MM.1S (cell line): ENCODE measurements around the gene IQGAP2.

Experiments used
- DNase-seq: peaks from one replicate; pipeline ENCODE4 v3.0.0-alpha.2; 2015
- H2AFZ ChIP-seq: fragments of 300-600 bp; sonication (generic); 2 replicates; pipeline ENCODE4 v1.6.0; 2016; ENCODE audit warnings: antibody characterized with exemption, low read length
- H3F3A ChIP-seq: fragments of 300-600 bp; sonication (generic); 2 replicates; pipeline ENCODE4 v1.6.1; 2016; ENCODE audit warnings: mild to moderate bottlenecking, antibody characterized with exemption, low read length, moderate library complexity, mixed read lengths; ENCODE audit not compliant: insufficient read depth
- H3K27ac ChIP-seq: fragments of 300-600 bp; sonication (generic); 2 replicates; pipeline ENCODE4 v1.5.1; 2016; ENCODE audit warnings: mild to moderate bottlenecking, low read length
- H3K27me3 ChIP-seq: fragments of 300-600 bp; sonication (generic); replicated peaks from 2 replicates; pipeline ENCODE4 v1.6.0; 2016; ENCODE audit warnings: low read length; ENCODE audit not compliant: insufficient read depth
- H3K36me3 ChIP-seq: fragments of 300-600 bp; sonication (generic); replicated peaks from 2 replicates; pipeline ENCODE4 v1.6.1; 2016; ENCODE audit warnings: mild to moderate bottlenecking, low read length, mixed read lengths; ENCODE audit not compliant: insufficient read depth
- H3K4me1 ChIP-seq: fragments of 300-600 bp; sonication (generic); 2 replicates; pipeline ENCODE4 v1.6.1; 2016; ENCODE audit warnings: low read length, mixed read lengths
- H3K4me2 ChIP-seq: fragments of 300-600 bp; sonication (generic); 2 replicates; pipeline ENCODE4 v1.6.0; 2016; ENCODE audit warnings: low read depth, low read length
- H3K4me3 ChIP-seq: fragments of 300-600 bp; sonication (generic); 2 replicates; pipeline ENCODE4 v1.5.1; 2016; ENCODE audit warnings: low read length, mixed read lengths
- H3K79me2 ChIP-seq: fragments of 300-600 bp; sonication (generic); 2 replicates; pipeline ENCODE4 v1.6.1; 2016; ENCODE audit warnings: mixed run types, low read length, mixed read lengths
- H3K9ac ChIP-seq: fragments of 300-600 bp; sonication (generic); 2 replicates; pipeline ENCODE4 v1.6.1; 2016; ENCODE audit warnings: low read length, mixed read lengths
- H3K9me2 ChIP-seq: fragments of 300-600 bp; sonication (generic); replicated peaks from 2 replicates; pipeline ENCODE4 v1.6.1; 2016; ENCODE audit warnings: mild to moderate bottlenecking, low read length, mixed read lengths; ENCODE audit not compliant: insufficient read depth
- H3K9me3 ChIP-seq: fragments of 300-600 bp; sonication (generic); replicated peaks from 2 replicates; pipeline ENCODE4 v1.6.1; 2016; ENCODE audit warnings: mild to moderate bottlenecking, low read length, mixed read lengths; ENCODE audit not compliant: insufficient read depth
- H4K20me1 ChIP-seq: fragments of 300-600 bp; sonication (generic); 2 replicates; pipeline ENCODE4 v1.6.1; 2016; ENCODE audit warnings: mild to moderate bottlenecking, low read length, moderate library complexity, mixed read lengths; ENCODE audit not compliant: insufficient read depth
- CTCF ChIP-seq: fragments of 300-600 bp; sonication (generic); IDR thresholded peaks from 2 replicates; pipeline ENCODE4 v1.5.1; 2016; ENCODE audit warnings: antibody characterized with exemption, low read length, mixed read lengths
- EZH2 ChIP-seq: fragments of 300-600 bp; sonication (generic); optimal IDR thresholded peaks from 2 replicates; pipeline ENCODE3; 2017; ENCODE audit warnings: low read depth, mild to moderate bottlenecking, antibody characterized with exemption, low read length, mixed read lengths
- EZH2phosphoT487 ChIP-seq: fragments of 300-600 bp; sonication (generic); IDR thresholded peaks from 2 replicates; pipeline ENCODE4 v1.6.1; 2018; ENCODE audit warnings: antibody characterized with exemption, low read length

The IQGAP2 gene

GRCh38 chr5:76503929-76504328 lies 100.8 kb downstream of the IQGAP2 start:
- no peaks in the 10 kb centered on the region for H3K9me3 ChIP-seq
- H3K4me3 ChIP-seq = no peak overlapping the region
- H3K27me3 ChIP-seq = no peaks in the 10 kb centered on the region
- DNase-seq = no peak
- H3K36me3 ChIP-seq = no peaks in the 10 kb centered on the region
- no peak overlapping the region for H3K27ac ChIP-seq
- H3K4me2 ChIP-seq = no peak overlapping the region
- peaks cover 37% of the 10 kb centered on the region for H3K79me2 ChIP-seq
- no peak overlapping the region for H2AFZ ChIP-seq
- TF ChIP-seq EZH2phosphoT487 (no peak), EZH2 (no peak), CTCF (no peak)
- H4K20me1 ChIP-seq = no peaks in the 10 kb centered on the region
- no peaks in the 10 kb centered on the region for H3F3A ChIP-seq
- no peaks in the 10 kb centered on the region for H3K9me2 ChIP-seq
- no peak overlapping the region for H3K9ac ChIP-seq
- no peaks in the 10 kb centered on the region for H3K4me1 ChIP-seq

DNA sequence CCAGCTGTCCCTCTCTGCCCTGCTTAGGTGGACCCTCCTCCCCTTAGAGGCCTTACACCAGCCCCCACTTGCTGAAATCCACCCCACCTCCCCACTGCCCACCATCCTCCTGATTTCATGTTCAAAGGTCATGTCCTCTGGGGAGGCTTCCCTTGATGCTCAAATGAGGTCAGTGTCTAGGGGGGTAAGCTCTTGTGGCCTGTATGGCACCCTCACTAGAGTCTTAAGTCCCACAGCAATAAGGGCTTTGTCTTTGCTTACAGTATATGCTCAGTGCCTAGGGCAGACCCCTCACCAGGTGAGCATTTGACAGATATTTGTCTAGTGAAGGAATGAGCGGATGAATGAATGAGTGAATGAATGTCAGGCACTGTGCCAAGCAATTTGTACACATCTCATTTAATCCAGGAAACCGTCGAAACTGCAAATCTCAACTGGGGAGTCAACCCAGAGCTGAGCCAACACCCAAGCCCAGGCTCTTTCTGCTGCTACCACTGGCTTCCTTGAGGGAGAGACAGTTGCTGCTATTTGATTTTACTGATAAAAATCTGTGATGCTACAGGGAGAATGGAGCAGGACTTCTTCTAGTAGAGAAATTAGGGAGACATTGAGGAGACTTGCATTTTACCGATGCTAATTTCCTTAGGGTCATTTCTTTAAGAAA lies 101.9 kb downstream of the IQGAP2 start:
- no peak for TF ChIP-seq EZH2
- TF ChIP-seq CTCF = no peak
- TF ChIP-seq EZH2phosphoT487 = no peak
- H3K9me3 ChIP-seq = no peaks in the 10 kb centered on the region
- no peak overlapping the region for H3K27ac ChIP-seq
- no peak overlapping the region for H3K4me2 ChIP-seq
- H3K79me2 ChIP-seq = peaks cover 30% of the 10 kb centered on the region
- H3K36me3 ChIP-seq = no peaks in the 10 kb centered on the region
- H3K27me3 ChIP-seq = no peaks in the 10 kb centered on the region
- DNase-seq = no peak
- H3K9ac ChIP-seq = no peak overlapping the region
- H4K20me1 ChIP-seq = no peaks in the 10 kb centered on the region
- H3K4me3 ChIP-seq = no peak overlapping the region
- H3K9me2 ChIP-seq = no peaks in the 10 kb centered on the region
- H3K4me1 ChIP-seq = no peaks in the 10 kb centered on the region
- no peaks in the 10 kb centered on the region for H3F3A ChIP-seq
- no peak overlapping the region for H2AFZ ChIP-seq

GRCh38 chr5:76513476-76513875 lies 110.4 kb downstream of the IQGAP2 start:
- no peak for TF ChIP-seq EZH2phosphoT487
- TF ChIP-seq CTCF = no peak
- TF ChIP-seq EZH2 = no peak
- H3K27ac ChIP-seq = no peak overlapping the region
- DNase-seq = no peak
- no peaks in the 10 kb centered on the region for H3K9me2 ChIP-seq
- H3K4me3 ChIP-seq = no peak overlapping the region
- H3K9ac ChIP-seq = no peak overlapping the region
- no peaks in the 10 kb centered on the region for H3K9me3 ChIP-seq
- H3K27me3 ChIP-seq = no peaks in the 10 kb centered on the region
- no peaks in the 10 kb centered on the region for H3K4me1 ChIP-seq
- no peak overlapping the region for H3K4me2 ChIP-seq
- H3F3A ChIP-seq = no peaks in the 10 kb centered on the region
- H3K79me2 ChIP-seq = peaks cover 33% of the 10 kb centered on the region
- H3K36me3 ChIP-seq = no peaks in the 10 kb centered on the region
- H2AFZ ChIP-seq = no peak overlapping the region
- H4K20me1 ChIP-seq = no peaks in the 10 kb centered on the region
